ENCODE measurements around the gene DAB1.

Gene DAB1

DNA sequence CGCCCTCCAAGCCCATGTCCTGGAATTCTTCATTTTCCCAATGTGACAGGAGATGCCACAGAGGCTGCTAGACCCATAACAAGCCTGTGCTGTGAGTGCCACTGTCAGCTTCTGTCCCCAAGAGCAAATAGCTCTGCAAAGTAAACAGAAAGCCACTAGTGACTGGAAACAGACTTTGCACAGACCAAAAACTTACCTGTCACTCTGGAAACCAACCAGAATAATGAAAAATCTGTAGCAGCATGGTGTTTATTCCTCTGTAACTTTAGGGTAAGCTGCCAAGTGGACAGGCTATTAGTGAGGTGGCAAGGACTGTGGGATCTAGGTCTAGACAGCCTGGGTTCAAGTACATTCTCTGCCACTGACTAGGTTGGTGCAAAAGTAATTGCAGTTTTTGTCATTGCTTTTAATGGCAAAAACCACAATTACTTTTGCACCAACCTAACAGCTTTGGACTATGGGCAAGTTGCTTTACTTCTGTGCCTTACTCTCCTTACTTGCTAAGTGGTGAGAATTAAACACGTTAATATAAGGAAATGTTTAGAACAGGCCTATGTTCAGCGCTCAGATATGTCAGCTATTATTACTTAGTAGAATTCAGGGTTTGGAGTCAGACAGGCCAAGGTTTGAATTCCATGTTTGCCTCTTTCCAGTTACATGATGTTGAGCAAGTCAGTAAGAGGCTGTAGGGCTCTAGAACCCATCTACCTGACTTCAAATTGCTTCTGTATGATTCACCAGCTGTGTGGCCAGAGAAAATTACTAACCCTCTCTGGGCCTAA, 457.8 kb downstream of the DAB1 start, which contains the start of gene C8B:
Gene C8B (minus strand): TSS at position 100 of the 782 bp plus-strand sequence. CDS start 67 bp downstream, at position 33.
- no peak for DNase-seq

DNA sequence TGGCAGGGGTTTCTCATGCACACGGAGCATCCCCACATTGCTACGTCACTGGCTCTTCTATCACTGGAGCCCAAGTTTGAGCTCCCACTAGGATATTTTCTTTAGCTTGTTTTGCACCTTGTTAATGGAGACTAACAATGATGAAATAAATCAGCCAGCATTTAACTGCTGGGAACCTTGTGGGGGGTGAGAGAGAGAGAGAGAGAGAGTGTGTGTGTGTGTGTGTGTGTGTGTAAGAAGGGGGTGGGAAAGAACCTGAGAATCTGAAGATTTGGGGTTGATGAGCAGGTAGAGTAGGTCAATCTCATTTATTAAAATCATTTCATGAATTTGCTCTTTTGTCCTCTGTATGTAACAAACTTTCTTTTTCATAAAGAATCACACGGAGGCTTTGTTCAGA, 458.7 kb downstream of the DAB1 start:
- no peak for DNase-seq

DNA sequence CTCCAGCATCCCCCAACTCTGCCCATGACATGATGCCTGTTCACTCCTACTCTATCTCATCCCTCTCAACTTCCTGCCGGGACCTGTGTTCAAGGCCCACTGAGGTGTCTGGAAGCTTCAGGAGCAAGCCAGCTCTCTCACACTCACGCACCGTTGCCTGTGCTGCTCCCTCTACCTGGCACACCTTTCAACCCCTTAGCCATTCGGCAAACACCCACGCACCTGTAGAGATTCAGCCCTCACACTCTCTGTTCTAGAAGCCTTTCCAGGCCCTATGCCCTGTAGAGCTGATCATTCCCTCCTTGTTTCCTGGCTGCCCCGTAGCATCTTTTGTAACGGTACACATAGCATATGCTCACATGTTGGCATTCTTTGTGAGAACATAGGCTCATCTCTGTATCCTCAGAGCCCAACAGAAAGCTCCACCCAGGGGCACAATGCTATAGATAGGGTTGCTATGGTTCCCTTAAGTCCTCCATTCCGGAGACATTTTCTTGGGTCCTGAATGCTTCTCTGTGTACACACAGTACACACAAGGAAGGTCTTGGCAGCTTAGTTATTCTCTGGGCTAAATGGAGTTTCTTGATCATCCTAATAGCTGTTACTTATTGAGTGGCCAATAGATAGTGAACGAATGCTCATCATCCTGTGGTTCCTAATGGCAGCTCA, 459.4 kb downstream of the DAB1 start:
- no peak for DNase-seq

DNA sequence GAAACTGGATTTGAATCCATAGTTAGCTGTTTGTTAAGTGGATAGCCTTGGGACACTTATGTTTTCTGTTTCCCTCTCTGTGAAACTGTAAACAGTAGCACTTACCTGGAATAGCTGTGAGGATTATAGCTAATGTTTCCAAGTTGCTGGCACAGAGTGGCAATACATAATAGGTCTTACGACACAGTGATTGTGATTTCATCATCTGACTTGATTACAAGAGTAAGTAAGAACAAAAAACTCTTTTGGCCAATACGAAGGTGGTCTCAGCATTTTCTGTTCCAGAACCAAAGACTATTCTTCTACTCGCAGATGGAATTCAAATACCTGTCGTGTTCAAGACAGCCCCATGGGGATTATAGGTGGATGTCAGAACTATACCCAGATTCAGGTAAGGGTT, 460.2 kb downstream of the DAB1 start:
- no peak for DNase-seq

DNA sequence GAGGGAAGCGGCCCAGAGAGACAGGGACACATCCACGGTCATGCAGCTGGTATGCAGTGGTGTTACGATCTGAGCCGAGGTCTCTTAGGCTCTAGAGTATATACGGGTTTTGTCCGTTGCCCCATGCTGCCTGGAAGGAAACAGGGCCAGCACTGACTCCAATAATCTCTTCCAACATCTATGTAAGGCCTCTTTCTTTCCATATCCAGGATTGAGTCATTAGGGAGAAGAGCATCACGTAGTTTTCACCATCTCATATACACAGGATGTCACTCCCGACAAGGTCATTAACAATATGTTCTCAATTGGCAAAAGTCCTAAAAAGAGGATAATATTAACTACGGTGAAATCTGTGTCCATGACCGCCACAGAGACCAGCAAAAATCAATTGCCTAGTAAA, 462.4 kb downstream of the DAB1 start:
- no peak for DNase-seq

DNA sequence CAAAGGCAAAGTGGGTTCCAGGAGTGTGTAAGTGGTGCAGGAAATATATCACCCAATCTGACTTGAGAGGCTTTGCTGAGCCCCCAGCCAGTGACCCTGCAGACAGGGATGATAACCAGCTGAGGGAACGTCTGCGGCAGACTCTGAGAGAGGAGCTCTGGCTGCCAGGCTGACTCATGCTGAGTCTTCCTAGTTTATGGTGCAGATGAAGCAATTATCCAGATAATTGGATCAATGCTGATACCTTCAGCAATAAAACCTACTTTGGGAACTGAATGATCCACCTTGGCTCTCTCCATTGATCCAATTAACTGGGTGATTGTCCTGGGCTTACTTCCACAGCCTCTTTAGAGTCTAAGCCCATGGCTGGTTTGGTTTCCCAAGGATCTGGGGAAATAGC, 465.3 kb downstream of the DAB1 start:
- no peak for DNase-seq

DNA sequence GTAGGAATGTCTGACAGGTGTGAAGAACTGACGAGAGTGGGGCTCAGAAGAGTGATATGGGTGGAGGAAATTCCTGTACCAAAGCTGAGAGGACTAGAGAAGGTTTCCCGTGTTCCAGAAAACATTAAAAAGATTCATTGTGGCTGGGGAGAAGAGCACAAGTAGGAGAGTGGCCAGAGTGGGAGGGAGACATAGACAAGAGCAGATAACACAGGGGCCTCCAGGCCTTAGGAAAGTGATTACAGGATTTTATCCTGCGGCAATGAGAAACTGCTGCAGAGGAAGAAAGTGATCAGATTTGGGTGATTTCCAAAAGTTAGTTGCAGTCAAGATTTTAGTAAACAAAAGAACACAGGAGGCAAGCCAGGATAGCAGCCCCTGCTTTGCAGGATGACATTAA, 465.9 kb downstream of the DAB1 start:
- DNase-seq: no peak

DNA sequence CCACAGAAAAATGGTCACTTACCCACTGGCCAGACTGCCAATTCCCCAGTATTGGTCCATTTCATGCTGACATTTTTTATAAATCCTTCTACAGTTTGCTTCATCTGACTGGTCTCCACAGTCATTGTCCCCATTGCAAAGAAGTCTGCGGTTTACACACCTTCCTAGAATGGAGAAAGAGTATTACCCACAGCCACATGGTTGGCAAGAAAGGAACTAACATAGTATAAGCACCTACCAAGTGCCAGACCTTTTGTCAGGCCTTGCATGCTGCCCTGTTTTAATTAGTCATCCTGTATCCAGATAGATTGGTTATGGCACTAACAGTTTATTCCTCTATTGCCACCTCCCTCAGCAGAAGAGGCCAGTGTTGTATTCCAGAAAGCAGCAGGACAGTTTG, 469.2 kb downstream of the DAB1 start:
- no peak for DNase-seq

DNA sequence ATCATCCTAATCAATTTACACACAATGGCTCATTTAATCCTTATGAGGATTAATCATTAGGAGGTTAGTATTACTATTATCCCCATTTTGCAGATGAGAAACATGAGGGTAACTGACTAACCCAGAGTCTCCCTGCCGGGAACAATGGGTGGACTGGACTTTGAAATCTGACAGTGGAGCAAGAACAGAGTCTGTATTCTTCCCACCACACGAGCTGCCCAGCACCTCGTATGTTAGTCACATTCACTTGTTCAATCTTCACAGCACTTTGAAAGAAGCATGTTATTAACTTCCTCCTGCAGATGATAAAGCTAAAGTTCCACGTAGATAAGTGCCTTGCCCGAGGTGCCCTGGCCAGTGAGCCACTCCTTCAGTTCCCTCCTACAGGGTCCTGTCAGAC, 470.5 kb downstream of the DAB1 start:
- no peak for DNase-seq

DNA sequence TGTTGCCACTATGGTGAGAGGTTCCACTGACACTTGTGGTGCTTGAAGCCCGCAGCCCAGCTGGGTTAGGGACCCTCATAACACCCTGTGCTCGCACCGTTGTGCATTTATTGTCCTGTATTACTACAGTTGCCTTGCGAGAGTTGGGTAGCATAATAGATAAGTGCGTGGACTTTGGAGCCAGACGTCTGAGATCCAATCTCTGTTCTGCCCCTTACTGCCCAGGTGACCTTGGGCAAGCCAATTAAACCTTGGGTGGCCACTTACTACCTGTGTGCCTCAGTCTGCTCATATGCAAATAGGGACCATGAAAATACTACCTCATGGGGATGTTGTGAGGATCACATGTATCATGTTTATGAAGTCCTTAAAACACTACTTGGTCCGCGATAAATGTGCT, 471.4 kb downstream of the DAB1 start:
- DNase-seq: no peak

DNA sequence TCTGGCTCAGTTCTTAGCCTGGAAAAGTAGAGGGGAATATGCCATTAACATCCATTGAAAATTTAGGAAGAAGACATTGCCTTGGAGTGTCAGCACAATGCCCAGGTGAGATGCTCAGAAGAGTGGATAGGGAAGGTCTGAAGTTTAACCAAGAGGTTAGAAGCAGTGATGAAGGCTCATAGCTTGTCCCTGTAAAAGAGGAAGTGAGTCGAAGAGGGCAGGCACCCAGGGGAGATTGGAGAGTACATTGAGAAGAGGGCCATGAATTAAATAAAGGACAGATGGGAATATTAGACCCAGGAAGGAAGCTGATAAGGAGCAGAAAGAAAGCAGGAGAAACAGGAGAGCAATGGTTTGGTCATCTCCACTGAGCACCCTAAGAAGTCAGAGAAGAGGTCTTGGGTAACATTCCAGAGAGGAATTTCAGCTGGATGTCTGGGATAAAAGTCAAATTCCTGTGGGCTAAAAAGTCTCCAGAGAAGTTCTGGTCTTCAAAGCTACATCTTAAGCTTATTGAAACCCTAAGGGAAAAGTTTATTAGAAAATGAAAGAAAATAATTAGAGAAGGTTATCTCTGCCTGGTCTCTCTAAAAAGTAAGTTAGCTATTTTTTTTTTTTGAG, 475.3 kb downstream of the DAB1 start:
- DNase-seq: no peak
